H9 (cell line): ENCODE results near the gene ACSM5. TPM values are rescaled to one million over a fixed set of nuclear protein-coding genes. Genes with fewer than 3 reads are reported as not detected.

Experiments used
- DNase-seq: peaks from one replicate; pipeline ENCODE4 v3.0.0-alpha.2; 2017
- H2AFZ ChIP-seq: one replicate; pipeline ENCODE4 v1.6.1; 2013; ENCODE audit warnings: mild to moderate bottlenecking, low read length, control low read depth, moderate library complexity
- H2AK5ac ChIP-seq: 2 replicates; pipeline ENCODE4 v1.6.1; 2013; ENCODE audit warnings: low read length, control low read depth, mixed read lengths; ENCODE audit not compliant: insufficient read length
- H2BK120ac ChIP-seq: one replicate; pipeline ENCODE4 v1.6.1; 2013; ENCODE audit warnings: low read depth, mild to moderate bottlenecking, low read length, control low read depth, inconsistent platforms; ENCODE audit not compliant: poor library complexity, severe bottlenecking
- H2BK12ac ChIP-seq: 2 replicates; pipeline ENCODE4 v1.6.1; 2013; ENCODE audit warnings: low read length, control low read depth, mixed read lengths, low read depth; ENCODE audit not compliant: insufficient read length
- H2BK15ac ChIP-seq: 2 replicates; pipeline ENCODE4 v1.6.1; 2013; ENCODE audit warnings: low read depth, low read length, control low read depth
- H2BK20ac ChIP-seq: one replicate; pipeline ENCODE4 v1.6.1; 2013; ENCODE audit warnings: low read depth, mild to moderate bottlenecking, low read length, control low read depth, inconsistent platforms; ENCODE audit not compliant: poor library complexity, severe bottlenecking
- H2BK5ac ChIP-seq: 2 replicates; pipeline ENCODE4 v1.6.1; 2013; ENCODE audit warnings: low read length, control low read depth, mixed read lengths; ENCODE audit not compliant: insufficient read length
- H3K14ac ChIP-seq: 2 replicates; pipeline ENCODE4 v1.6.1; 2013; ENCODE audit warnings: low read length, control low read depth; ENCODE audit not compliant: insufficient read depth
- H3K18ac ChIP-seq: 2 replicates; pipeline ENCODE4 v1.6.1; 2013; ENCODE audit warnings: low read depth, mild to moderate bottlenecking, mixed read lengths, low read length, control low read depth; ENCODE audit not compliant: insufficient read length
- H3K23ac ChIP-seq: 2 replicates; pipeline ENCODE4 v1.6.1; 2013; ENCODE audit warnings: low read length, control low read depth, mixed read lengths, low read depth; ENCODE audit not compliant: insufficient read length
- H3K23me2 ChIP-seq: 2 replicates; pipeline ENCODE4 v1.6.1; 2013; ENCODE audit warnings: low read depth, mild to moderate bottlenecking, mixed read lengths, low read length, control low read depth; ENCODE audit not compliant: insufficient read length, poor library complexity, severe bottlenecking
- H3K27ac ChIP-seq: 2 replicates; pipeline ENCODE4 v1.5.1; 2013; ENCODE audit warnings: low read length, control low read depth, mixed read lengths, low read depth; ENCODE audit not compliant: insufficient read length
- H3K27me3 ChIP-seq: 2 replicates; pipeline ENCODE4 v1.6.1; 2013; ENCODE audit warnings: low read length, control low read depth, inconsistent platforms; ENCODE audit not compliant: insufficient read depth
- H3K4ac ChIP-seq: 2 replicates; pipeline ENCODE4 v1.6.1; 2013; ENCODE audit warnings: low read depth, mild to moderate bottlenecking, control low read depth, inconsistent platforms, low read length, moderate library complexity
- H3K4me1 ChIP-seq: 2 replicates; pipeline ENCODE4 v1.6.1; 2013; ENCODE audit warnings: low read length, control low read depth, inconsistent platforms; ENCODE audit not compliant: insufficient read depth
- H3K4me2 ChIP-seq: 2 replicates; pipeline ENCODE4 v1.6.1; 2013; ENCODE audit warnings: low read length, control low read depth, mixed read lengths; ENCODE audit not compliant: insufficient read length, insufficient read depth
- H3K56ac ChIP-seq: 2 replicates; pipeline ENCODE4 v1.6.1; 2013; ENCODE audit warnings: low read depth, mild to moderate bottlenecking, mixed read lengths, low read length, control low read depth; ENCODE audit not compliant: insufficient read length
- H3K79me1 ChIP-seq: 2 replicates; pipeline ENCODE4 v1.6.1; 2013; ENCODE audit warnings: low read depth, mild to moderate bottlenecking, moderate library complexity, low read length, control low read depth, inconsistent platforms; ENCODE audit not compliant: insufficient read depth, poor library complexity, severe bottlenecking
- H3K79me2 ChIP-seq: 2 replicates; pipeline ENCODE4 v1.6.1; 2013; ENCODE audit warnings: low read length, control low read depth, inconsistent platforms; ENCODE audit not compliant: insufficient read depth
- H3K9ac ChIP-seq: 2 replicates; pipeline ENCODE4 v1.6.1; 2013; ENCODE audit warnings: low read length, control low read depth, mixed read lengths; ENCODE audit not compliant: insufficient read length; ENCODE audit errors: extremely low read depth
- H3K9me3 ChIP-seq: one replicate; pipeline ENCODE4 v1.6.1; 2013; ENCODE audit warnings: low read depth, low read length, inconsistent platforms; ENCODE audit not compliant: control insufficient read depth
- H3T11ph ChIP-seq: one replicate; pipeline ENCODE4 v1.6.1; 2013; ENCODE audit warnings: mild to moderate bottlenecking, low read length, control low read depth, inconsistent platforms
- H4K20me1 ChIP-seq: one replicate; pipeline ENCODE4 v1.6.1; 2013; ENCODE audit not compliant: control insufficient read depth, insufficient read length, insufficient read depth
- H4K5ac ChIP-seq: 2 replicates; pipeline ENCODE4 v1.6.1; 2013; ENCODE audit warnings: low read depth, mild to moderate bottlenecking, mixed read lengths, low read length, control low read depth; ENCODE audit not compliant: insufficient read length
- H4K8ac ChIP-seq: replicated peaks from 2 replicates; pipeline ENCODE4 v1.6.1; 2013; ENCODE audit warnings: low read length, control low read depth, mixed read lengths, low read depth; ENCODE audit not compliant: insufficient read length
- H4K91ac ChIP-seq: 2 replicates; pipeline ENCODE4 v1.6.1; 2013; ENCODE audit warnings: low read depth, mild to moderate bottlenecking, moderate library complexity, mixed read lengths, low read length, control low read depth; ENCODE audit not compliant: insufficient read length
- H3K27ac Mint-ChIP-seq, 3 experiments: 2 replicates in 2 of 3; 3 replicates in 1 of 3; pipeline ENCODE4 v1.8.0; 2020 to 2021; ENCODE audit warnings: mixed read lengths in 3 of 3, mild to moderate bottlenecking in 1 of 3, moderate library complexity in 1 of 3
- H3K27me3 Mint-ChIP-seq: 2 replicates; pipeline ENCODE4 v1.8.0; 2021; ENCODE audit warnings: low read depth, mild to moderate bottlenecking, moderate library complexity, mixed read lengths
- H3K36me3 Mint-ChIP-seq, 3 experiments: 2 replicates in 2 of 3; 3 replicates in 1 of 3; pipeline ENCODE4 v1.8.0; 2020 to 2021; ENCODE audit warnings: low read depth in 3 of 3, mixed read lengths in 3 of 3; ENCODE audit not compliant: insufficient read depth in 1 of 3
- H3K4me1 Mint-ChIP-seq, 2 experiments: 2 replicates each; pipeline ENCODE4 v1.8.0; 2020; ENCODE audit warnings: mixed read lengths in 2 of 2
- H3K4me3 Mint-ChIP-seq, 2 experiments: 2 replicates in 1 of 2; 3 replicates in 1 of 2; pipeline ENCODE4 v1.8.0; 2020 to 2021; ENCODE audit warnings: mild to moderate bottlenecking in 2 of 2, mixed read lengths in 2 of 2, moderate library complexity in 1 of 2
- H3K9me3 Mint-ChIP-seq, 2 experiments: 2 replicates in 1 of 2; 3 replicates in 1 of 2; pipeline ENCODE4 v1.8.0; 2020; ENCODE audit warnings: mild to moderate bottlenecking in 2 of 2, mixed read lengths in 2 of 2, moderate library complexity in 1 of 2
- CTCF ChIP-seq: fragments of 200-600 bp; sonication (generic); conservative IDR thresholded peaks from 3 replicates; pipeline ENCODE4 v1.8.0; 2021; ENCODE audit warnings: antibody characterized with exemption, mild to moderate bottlenecking
- WGBS: extraction: QIAGEN DNeasy Blood & Tissue Kit; methylation state at CpG from one replicate; pipeline ENCODE4 v1.1.7; 2013; ENCODE audit warnings: missing lambda C conversion rate, low lambda C conversion rate, mixed read lengths; ENCODE audit not compliant: insufficient read length; ENCODE audit errors: extremely low coverage; 5-methylcytosine and 5-hydroxymethylcytosine counted together
- total RNA-seq: library from RNA; stranded (reverse); gene quantifications from 2 replicates; pipeline ENCODE4 v1.2.1, GENCODE V29; 2021

Gene ACSM5
- total RNA-seq, 1 experiment from 2014 or later = not detected

GRCh38 chr16:20485408-20485807, 76.1 kb downstream of the ACSM5 start:
- no peak overlapping the region for H2BK15ac ChIP-seq
- no peak overlapping the region for H2AK5ac ChIP-seq
- DNase-seq = no peak
- H3K18ac ChIP-seq = no peak overlapping the region
- no peaks in the 10 kb centered on the region for H3K4me1 Mint-ChIP-seq
- H3K79me1 ChIP-seq = no peaks in the 10 kb centered on the region
- H3K36me3 Mint-ChIP-seq = peaks cover 0 to 7% (median 0%) of the 10 kb centered on the region in 3 experiments; a peak in 1 of 7 replicates
- no peak overlapping the region for H3T11ph ChIP-seq
- H3K14ac ChIP-seq = no peak overlapping the region
- H3K23me2 ChIP-seq = no peaks in the 10 kb centered on the region
- H4K8ac ChIP-seq = no peak overlapping the region
- H4K91ac ChIP-seq = no peak overlapping the region
- H2BK12ac ChIP-seq = no peak overlapping the region
- H3K9me3 Mint-ChIP-seq = peaks cover 4 to 46% of the 10 kb centered on the region in 2 experiments; a peak in 4 of 5 replicates
- H3K27me3 Mint-ChIP-seq = peaks cover 6% of the 10 kb centered on the region
- no CpG with 5 or more reads among the region's 1 CpG for WGBS
- no peak overlapping the region for H2AFZ ChIP-seq
- no peaks in the 10 kb centered on the region for H3K4me1 ChIP-seq
- H3K23ac ChIP-seq = no peak overlapping the region
- no peak overlapping the region for H2BK120ac ChIP-seq
- H3K9me3 ChIP-seq = no peaks in the 10 kb centered on the region
- H2BK5ac ChIP-seq = no peak overlapping the region
- TF ChIP-seq CTCF = no peak
- H3K27ac Mint-ChIP-seq = no peak overlapping the region
- H3K4me3 Mint-ChIP-seq = no peak overlapping the region
- H3K27ac ChIP-seq = no peak overlapping the region
- no peaks in the 10 kb centered on the region for H3K79me2 ChIP-seq
- H3K9ac ChIP-seq = no peak overlapping the region
- no peaks in the 10 kb centered on the region for H3K27me3 ChIP-seq
- no peak overlapping the region for H2BK20ac ChIP-seq
- no peaks in the 10 kb centered on the region for H4K20me1 ChIP-seq
- H4K5ac ChIP-seq = no peak overlapping the region
- H3K4me2 ChIP-seq = no peak overlapping the region
- no peak overlapping the region for H3K56ac ChIP-seq
- no peak overlapping the region for H3K4ac ChIP-seq

Other genes starting within 250 kb of the ACSM5 start
- not detected in 2 replicates for gene GP2, start 82.0 kb upstream of the ACSM5 start, total RNA-seq
- not detected in 2 replicates for gene UMOD, start 56.8 kb upstream of the ACSM5 start, total RNA-seq
- gene PDILT, start 4.8 kb upstream of the ACSM5 start, total RNA-seq = not detected in 2 replicates
- gene ACSM2A, start 42.0 kb downstream of the ACSM5 start, total RNA-seq = not detected in 2 replicates
- gene ACSM2B, start 166.8 kb downstream of the ACSM5 start, total RNA-seq = not detected in 2 replicates